RWPE1 (cell line): ENCODE data around the gene PAAF1.

Experiments used
- CTCF ChIA-PET: fragments of 350-600 bp; sonication (Branson Sonifier 250); formaldehyde crosslinking; extraction: SDS; loops from one replicate; lab custom pipeline; 2021; lab: Yijun Ruan, JAX
- POLR2A ChIA-PET: fragments of 400-600 bp; formaldehyde crosslinking; extraction: SDS; loops from one replicate; lab custom pipeline; 2020; ENCODE audit warnings: antibody characterized with exemption; ENCODE audit not compliant: low non-redundant PET; lab: Yijun Ruan, JAX
- DNase-seq: peaks from one replicate; pipeline ENCODE4 v3.0.0; 2012; ENCODE audit warnings: low spot score
- H3K27ac ChIP-seq: fragments of 450-650 bp; 2 replicates; pipeline ENCODE4 v1.5.1; 2017
- TF ChIP-seq, protein P1 (sequence below): fragments of 450-650 bp; conservative IDR thresholded peaks from 2 replicates; pipeline ENCODE4 v1.5.1; 2017; ENCODE audit warnings: low read depth, mild to moderate bottlenecking

Gene PAAF1

DNA sequence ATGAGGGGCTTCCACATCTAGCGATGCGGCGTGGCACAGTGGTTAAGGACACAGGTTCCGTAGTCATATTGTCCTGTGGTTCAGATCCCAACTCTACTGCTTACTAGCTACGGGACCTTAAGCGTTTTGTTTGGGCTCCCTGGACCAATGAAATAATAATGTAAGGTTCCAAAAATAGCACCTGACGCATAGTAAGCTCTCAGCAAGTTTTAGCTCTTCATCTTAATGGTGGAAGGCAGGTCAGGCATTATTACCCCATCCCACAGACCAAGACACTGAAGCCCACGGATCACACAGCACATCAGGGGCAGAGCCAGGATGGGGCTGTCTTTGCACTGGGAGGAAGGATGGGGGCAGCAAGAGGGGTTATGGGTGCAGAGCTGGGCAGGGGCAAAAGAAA is 87.1 kb downstream of the PAAF1 start:
- POLR2A ChIA-PET, result no interaction called here

DNA sequence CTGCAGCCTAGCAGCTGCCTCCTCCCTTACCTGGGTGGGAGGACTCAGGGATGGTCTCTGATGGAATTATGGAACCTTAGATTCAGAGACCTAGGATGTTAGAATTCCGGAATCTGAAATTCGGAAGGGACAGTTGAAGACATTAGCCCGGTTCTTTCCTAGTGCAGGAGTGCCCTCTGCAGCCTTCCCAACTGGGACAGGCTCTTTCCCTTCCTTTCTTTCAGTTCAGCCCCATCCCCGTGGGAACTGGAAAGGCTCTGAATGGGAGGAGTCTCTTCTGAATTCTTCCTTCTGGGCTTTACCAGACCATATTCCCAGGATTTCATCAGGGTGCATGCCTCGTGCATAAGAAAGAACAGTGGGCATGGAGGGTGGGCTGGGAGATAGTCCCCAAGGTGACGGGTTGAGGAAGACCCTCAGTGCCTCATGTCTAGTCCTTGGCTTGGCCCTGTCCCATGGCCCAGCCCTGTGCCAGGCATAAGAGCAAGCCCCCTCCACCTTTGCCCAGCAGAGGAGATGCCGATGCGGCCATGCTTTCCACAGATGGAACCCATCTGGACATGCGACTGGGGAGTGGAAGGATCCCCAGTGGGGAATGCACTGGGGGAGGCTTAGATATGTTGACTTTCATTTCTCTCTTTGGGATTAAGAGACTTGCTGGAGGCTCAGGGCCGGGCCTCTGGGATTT is 88.4 kb downstream of the PAAF1 start:
- ChIA-PET POLR2A (no interaction called here), CTCF (interaction anchor here (0.9 kb wide), 1 partner anchor 18 kb away, joined by 3 read pairs; no protein-coding TSS in a partner anchor)
- no peak overlapping the region for H3K27ac ChIP-seq
- TF ChIP-seq, protein P1, sequence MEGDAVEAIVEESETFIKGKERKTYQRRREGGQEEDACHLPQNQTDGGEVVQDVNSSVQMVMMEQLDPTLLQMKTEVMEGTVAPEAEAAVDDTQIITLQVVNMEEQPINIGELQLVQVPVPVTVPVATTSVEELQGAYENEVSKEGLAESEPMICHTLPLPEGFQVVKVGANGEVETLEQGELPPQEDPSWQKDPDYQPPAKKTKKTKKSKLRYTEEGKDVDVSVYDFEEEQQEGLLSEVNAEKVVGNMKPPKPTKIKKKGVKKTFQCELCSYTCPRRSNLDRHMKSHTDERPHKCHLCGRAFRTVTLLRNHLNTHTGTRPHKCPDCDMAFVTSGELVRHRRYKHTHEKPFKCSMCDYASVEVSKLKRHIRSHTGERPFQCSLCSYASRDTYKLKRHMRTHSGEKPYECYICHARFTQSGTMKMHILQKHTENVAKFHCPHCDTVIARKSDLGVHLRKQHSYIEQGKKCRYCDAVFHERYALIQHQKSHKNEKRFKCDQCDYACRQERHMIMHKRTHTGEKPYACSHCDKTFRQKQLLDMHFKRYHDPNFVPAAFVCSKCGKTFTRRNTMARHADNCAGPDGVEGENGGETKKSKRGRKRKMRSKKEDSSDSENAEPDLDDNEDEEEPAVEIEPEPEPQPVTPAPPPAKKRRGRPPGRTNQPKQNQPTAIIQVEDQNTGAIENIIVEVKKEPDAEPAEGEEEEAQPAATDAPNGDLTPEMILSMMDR, result no peak
- DNase-seq, result no peak

More for the DNA sequence above, 87.1 kb downstream of the PAAF1 start:
- no peak overlapping the region for H3K27ac ChIP-seq
- TF ChIP-seq, protein P1, result no peak
- CTCF ChIA-PET, result interaction anchor here (0.6 to 1.0 kb wide), 9 partner anchors 9 to 336 kb away, joined by 3 to 5 read pairs (median 4); no protein-coding TSS in a partner anchor
- no peak for DNase-seq

DNA sequence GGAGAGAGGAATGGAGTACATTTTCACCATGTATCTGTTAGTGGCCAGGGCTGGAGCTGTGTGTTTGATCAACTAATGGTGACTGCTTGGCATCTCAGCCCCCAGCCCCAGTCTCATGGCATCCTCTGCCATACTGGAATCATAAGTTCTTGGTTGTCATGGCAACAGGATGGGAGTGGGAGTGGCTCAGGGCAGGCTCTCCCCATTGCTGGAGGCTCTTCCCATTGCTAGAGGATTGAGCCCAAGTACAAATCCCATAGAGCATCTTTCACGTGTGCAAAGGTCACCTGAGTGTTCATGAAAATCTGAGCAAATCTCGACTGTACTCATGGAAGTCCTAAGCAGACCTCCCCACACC is 88.9 kb downstream of the PAAF1 start:
- ChIA-PET CTCF (interaction anchor here (1.6 kb wide), 1 partner anchor 15 kb away, joined by 6 read pairs; no protein-coding TSS in a partner anchor), POLR2A (no interaction called here)
- H3K27ac ChIP-seq, result no peak overlapping the region
- TF ChIP-seq, protein P1, result no peak
- no peak for DNase-seq

DNA sequence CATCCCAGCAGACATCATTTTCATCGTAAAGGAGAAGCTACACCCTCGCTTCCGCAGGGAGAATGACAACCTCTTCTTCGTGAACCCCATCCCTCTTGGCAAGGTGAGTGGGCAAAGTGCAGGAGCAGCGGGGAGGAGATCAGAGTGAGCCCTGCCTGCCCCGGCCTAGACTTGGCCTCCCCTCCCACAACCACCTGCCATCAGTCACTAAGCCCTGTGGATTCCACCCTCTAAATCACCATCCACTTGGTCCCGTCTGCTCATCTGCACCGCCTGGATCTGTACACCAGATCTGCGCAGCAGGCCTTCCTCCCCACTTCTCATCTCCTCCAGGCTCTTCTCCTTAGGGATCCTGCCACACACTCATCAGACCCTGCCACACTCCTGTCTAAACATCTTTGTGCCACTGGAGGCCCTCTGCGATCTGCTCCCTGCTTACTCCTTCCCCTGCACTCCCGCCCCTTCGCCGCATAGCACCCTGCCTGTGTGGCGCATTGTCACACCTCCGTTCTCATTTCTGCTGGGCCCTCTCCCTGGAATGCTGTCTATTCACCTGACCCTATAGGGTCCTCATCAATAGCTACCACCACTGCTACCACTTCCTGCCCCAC is 91.7 kb downstream of the PAAF1 start:
- TF ChIP-seq, protein P1, result no peak
- CTCF ChIA-PET, result interaction anchor here (0.6 kb wide), 1 partner anchor 50 kb away, joined by 5 read pairs; no protein-coding TSS in a partner anchor
- no peak overlapping the region for H3K27ac ChIP-seq
- no peak for DNase-seq
- POLR2A ChIA-PET, result no interaction called here

DNA sequence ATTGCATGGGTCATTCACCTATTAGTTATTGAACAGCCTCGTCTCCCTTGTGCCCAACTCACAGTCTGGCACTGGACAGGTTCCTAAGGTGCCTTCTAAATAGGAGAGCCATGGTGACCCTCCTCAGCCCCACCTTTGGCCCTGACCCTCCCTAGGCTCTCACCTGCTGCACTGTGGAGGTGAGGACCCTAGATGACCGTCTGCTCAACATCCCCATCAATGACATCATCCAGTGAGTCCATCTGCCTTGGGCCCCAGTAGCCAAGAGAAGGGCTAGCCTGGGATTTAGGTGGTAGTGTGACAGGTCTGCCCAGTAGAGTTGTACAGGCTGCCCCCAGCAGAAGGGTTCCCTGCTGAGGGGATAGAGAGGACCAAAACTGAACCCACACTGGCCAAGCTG is 92.3 kb downstream of the PAAF1 start:
- ChIA-PET CTCF (no interaction called here), POLR2A (no interaction called here)
- DNase-seq, result no peak
- TF ChIP-seq, protein P1, result no peak
- H3K27ac ChIP-seq, result no peak overlapping the region

DNA sequence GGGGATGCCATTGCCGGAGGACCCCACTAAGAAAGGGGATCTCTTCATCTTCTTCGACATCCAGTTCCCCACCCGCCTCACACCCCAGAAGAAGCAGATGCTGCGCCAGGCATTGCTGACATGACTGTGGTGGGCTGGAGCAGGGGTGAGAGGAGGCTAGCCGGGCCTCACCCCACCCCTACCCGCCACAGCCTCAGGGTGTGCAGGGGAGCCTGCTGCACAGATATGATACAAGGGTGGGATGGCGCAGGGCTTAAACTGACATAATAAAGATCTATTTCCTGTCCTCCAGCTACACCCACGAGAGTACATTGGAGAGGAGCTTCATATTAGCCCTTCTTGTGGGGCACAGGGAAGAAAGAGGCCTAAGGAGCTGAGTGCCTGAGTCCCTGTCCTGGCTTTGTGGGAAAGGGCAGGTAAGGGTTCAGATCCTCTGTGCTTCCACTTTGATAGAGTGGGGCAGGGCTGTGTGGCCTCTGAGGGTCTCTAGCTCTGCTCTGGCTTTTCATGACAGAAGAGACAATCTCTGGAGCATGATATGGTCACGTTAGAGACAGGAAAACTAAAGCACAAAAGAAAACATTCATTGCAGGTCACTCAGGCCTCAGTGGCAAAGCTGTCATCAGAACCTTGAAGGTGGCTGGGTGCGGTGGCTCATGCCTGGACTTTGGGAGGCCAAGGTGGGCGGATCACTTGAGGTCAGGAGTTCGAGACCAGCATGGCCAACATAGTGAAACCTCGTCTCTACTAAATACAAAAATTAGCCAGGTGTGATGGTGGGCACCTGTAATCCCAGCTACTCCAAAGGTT is 93.4 kb downstream of the PAAF1 start:
- ChIA-PET POLR2A (no interaction called here), CTCF (interaction anchor here (0.6 kb wide), 1 partner anchor 483 kb away, joined by 3 read pairs; no protein-coding TSS in a partner anchor)
- no peak overlapping the region for H3K27ac ChIP-seq
- TF ChIP-seq, protein P1, result no peak
- no peak for DNase-seq
